NB4 (cell line): Measurements from ENCODE around the gene KRT8.

ENCODE experiments used
- DNase-seq: peaks from one replicate; pipeline ENCODE4 v3.0.0; 2010; ENCODE audit warnings: low read depth
- H3K4me3 ChIP-seq: one replicate; pipeline ENCODE4 v1.5.1; 2011; ENCODE audit warnings: mild to moderate bottlenecking, low read depth, low read length, moderate library complexity
- MYC ChIP-seq: IDR thresholded peaks from 2 replicates; pipeline ENCODE4 v1.6.1; 2011; ENCODE audit warnings: low read depth, low read length
- POLR2A ChIP-seq: IDR thresholded peaks from 2 replicates; pipeline ENCODE4 v1.6.1; 2011; ENCODE audit warnings: mild to moderate bottlenecking; ENCODE audit not compliant: insufficient read length; ENCODE audit errors: extremely low read depth
- TF ChIP-seq, protein P1 (sequence below): IDR thresholded peaks from 2 replicates; pipeline ENCODE4 v1.6.1; 2011; ENCODE audit warnings: low read depth, low read length
- TF ChIP-seq, protein P2 (sequence below): IDR thresholded peaks from one replicate; pipeline ENCODE4 v1.5.1; 2012; ENCODE audit warnings: low read depth, low read length

KRT8 gene

DNA sequence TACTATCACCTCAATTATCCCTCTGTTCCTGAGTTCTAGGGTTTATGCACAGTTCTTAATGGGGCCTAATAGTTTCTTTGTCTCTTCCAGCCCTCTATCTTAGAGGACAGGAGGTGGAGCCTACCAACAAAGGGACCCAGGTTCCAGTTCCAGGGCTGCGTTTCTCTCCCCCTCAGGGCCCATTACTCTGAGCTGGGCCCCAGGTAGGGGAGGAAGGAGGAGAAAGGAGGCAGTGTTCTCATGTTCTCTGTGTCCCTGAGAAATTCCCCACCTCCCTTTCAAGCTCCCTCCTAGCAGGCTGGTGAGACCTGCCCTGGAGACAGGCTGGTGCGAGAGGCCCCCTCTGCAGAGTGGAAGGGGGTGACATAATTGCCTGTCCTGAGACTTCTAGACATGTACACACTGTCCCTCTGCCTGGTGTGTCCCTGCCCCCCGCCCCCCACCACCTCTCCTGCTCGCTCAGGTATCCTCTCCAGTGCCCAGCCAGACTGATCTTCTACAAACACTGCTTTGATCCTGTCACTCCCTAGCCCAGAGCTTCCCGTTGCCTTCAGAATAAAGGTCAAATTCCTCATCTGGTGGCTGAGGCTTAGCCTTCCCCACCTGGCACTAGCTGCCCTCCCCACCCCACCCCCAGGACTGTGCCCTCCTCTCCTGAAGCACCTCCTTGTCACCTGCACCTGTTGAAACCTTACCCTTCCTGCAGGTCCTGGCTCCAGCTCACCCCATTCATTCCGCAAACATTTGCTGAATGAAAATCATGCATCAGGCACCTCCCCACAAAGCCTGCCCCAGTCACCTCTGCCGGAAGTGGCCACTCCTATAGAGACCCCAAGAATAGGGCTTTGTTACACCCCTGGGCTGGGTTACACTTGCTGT lies 21.1 kb upstream of the KRT8 start:
- DNase-seq = no peak
- TF ChIP-seq, protein P1, sequence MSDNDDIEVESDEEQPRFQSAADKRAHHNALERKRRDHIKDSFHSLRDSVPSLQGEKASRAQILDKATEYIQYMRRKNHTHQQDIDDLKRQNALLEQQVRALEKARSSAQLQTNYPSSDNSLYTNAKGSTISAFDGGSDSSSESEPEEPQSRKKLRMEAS = no peak
- TF ChIP-seq MYC (no peak), POLR2A (no peak)
- TF ChIP-seq, protein P2, sequence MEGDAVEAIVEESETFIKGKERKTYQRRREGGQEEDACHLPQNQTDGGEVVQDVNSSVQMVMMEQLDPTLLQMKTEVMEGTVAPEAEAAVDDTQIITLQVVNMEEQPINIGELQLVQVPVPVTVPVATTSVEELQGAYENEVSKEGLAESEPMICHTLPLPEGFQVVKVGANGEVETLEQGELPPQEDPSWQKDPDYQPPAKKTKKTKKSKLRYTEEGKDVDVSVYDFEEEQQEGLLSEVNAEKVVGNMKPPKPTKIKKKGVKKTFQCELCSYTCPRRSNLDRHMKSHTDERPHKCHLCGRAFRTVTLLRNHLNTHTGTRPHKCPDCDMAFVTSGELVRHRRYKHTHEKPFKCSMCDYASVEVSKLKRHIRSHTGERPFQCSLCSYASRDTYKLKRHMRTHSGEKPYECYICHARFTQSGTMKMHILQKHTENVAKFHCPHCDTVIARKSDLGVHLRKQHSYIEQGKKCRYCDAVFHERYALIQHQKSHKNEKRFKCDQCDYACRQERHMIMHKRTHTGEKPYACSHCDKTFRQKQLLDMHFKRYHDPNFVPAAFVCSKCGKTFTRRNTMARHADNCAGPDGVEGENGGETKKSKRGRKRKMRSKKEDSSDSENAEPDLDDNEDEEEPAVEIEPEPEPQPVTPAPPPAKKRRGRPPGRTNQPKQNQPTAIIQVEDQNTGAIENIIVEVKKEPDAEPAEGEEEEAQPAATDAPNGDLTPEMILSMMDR = no peak
- H3K4me3 ChIP-seq = no peak overlapping the region

DNA sequence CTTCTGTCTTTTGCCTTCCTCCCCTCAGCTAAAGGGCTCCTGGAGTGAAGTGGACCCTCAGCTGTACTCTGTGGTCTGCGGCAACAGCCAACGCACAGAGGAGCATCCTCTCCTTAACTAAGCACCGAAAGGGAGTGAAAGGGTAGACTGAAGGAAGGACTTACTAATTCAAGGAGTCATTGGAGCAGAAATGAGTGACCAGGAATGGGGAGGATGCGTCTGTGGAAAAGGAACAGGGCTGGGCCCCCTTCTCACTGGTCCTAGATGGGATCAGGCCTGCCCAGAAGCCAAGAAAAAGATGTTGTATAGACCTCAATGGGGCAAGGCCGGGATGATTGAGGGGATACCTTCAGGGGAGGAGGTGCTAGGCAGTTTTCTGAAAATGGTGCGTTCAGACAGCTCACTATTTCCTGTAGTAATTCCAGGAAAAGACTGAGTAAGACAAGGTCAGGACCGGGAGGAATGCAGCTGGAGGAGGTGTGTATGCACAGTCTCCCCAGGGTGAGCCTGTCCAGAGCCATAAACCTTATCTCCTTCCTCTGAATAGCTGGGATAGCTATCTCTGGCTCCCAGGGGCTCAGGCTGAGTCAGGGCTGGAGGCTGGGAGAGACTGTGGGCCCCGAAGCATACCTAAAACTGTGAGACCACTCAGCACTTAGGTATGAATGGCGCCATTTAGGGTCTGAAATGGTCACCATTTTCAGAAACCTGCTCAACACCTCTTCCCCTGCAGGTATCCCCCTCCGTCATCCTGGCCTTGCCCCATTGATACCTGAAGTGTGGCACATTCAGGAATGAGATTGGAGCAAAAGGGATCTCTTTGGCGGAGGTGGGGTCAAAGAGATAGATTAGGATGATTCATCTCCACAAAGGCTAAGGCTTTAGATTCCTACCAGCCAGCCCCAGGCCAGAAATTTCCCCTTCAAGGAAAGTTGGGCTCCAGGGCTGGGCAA lies 20.2 kb upstream of the KRT8 start:
- no peak overlapping the region for H3K4me3 ChIP-seq
- no peak for DNase-seq
- TF ChIP-seq, protein P2 = no peak
- no peak for TF ChIP-seq POLR2A
- TF ChIP-seq, protein P1 = no peak
- TF ChIP-seq MYC = no peak

DNA sequence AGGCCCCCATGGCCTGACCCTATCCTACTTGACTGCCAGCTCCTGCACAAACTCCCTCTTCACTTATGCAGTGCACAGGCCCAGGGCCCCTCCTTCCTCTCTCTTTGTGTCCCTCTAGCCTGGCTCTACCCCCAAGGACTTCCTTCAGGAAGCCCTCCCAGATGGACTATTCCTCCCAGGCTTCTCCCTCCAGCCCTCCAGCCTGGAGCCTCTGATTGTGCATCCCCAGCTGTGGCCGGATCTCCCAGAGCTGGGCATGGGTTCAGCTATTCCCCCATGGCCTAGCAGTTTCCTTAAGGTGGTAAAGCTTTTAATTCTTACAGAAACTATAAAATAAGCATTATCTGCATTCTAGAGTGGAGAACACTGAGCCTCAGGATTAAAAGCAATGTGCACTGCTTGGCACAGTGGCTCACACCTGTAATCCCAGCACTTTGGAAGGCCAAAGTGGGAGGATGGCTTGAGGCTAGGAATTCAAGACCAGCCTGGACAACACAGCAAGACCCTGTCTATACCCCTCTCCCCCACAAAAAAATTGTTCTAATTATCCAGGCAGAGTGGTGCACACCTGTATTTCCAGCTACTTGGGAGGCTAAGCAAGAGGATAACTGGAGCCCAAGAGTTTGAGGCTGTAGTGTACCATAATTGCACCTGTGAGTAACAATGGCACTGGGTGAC lies 16.8 kb upstream of the KRT8 start:
- TF ChIP-seq, protein P1 = no peak
- TF ChIP-seq, protein P2 = no peak
- TF ChIP-seq MYC = no peak
- no peak for TF ChIP-seq POLR2A
- no peak for DNase-seq
- H3K4me3 ChIP-seq = no peak overlapping the region

DNA sequence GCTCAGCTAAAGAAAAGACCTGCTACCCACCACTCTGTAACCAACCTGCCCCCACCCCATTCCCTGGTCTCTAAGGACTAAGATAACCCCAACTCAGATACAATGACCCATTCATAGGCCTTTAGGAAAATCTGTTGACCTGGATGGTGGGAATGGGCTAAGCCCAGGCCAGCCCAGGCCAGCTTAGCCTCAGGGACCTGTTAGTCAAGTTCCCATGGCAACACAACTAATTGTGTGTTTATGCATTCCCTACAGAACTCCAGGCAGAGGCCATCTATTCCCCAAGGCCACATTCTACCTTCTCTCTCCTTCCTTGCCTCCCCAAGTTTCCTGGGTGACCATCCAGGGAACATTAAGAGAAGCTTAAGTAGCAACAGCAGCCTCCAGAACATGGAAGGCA lies 16.1 kb upstream of the KRT8 start:
- TF ChIP-seq, protein P1 = no peak
- TF ChIP-seq, protein P2 = no peak
- no peak for TF ChIP-seq POLR2A
- DNase-seq = no peak
- H3K4me3 ChIP-seq = no peak overlapping the region

DNA sequence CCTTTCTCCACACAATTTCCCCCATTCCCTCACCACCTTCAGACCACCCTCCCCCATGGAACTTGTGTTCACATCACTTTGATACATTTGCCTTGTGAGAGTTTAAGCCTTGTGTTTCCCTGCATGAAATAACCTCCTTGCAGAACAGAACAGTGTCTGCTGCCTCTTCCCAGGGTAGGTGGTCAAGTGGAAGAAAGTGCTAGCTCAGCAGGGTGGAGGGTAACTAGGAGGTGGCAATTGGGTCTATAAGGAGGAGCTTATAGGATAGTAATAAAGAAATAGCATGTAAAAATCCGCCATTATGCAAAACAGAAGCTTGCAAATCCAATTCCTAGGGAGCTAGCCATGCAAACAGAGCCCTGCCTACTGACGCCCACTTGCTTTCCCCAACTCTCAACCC lies 13.9 kb upstream of the KRT8 start:
- TF ChIP-seq POLR2A (no peak), MYC (no peak)
- TF ChIP-seq, protein P1 = no peak
- TF ChIP-seq, protein P2 = no peak
- DNase-seq = no peak
- H3K4me3 ChIP-seq = no peak overlapping the region
